Stomach smooth muscle (tissue), 2 donors: Measurements from ENCODE around the gene PPP1R15B.

Source experiments
- H3K27ac ChIP-seq: one replicate; pipeline ENCODE4 v1.7.0; 2013; ENCODE audit warnings: mild to moderate bottlenecking, low read length, inconsistent platforms
- H3K27me3 ChIP-seq, 2 donors: one replicate each; pipeline ENCODE4 v1.7.0; 2013; ENCODE audit warnings: low read length in 2 of 2; ENCODE audit not compliant: insufficient read depth in 2 of 2, control insufficient read depth in 1 of 2
- H3K36me3 ChIP-seq, 2 donors: one replicate each; pipeline ENCODE4 v1.7.0; 2013; ENCODE audit warnings: low read length in 2 of 2; ENCODE audit not compliant: control insufficient read depth in 2 of 2, insufficient read depth in 2 of 2
- H3K4me1 ChIP-seq: one replicate; pipeline ENCODE4 v1.7.0; 2013; ENCODE audit warnings: low read length; ENCODE audit not compliant: control insufficient read depth, insufficient read depth
- H3K4me3 ChIP-seq, 2 donors: one replicate each; pipeline ENCODE4 v1.7.0; 2013; ENCODE audit warnings: low read length in 2 of 2
- H3K9ac ChIP-seq, 2 donors: one replicate each; pipeline ENCODE4 v1.7.0; 2013; ENCODE audit warnings: low read length in 2 of 2, mild to moderate bottlenecking in 1 of 2
- H3K9me3 ChIP-seq, 2 donors: one replicate each; pipeline ENCODE4 v1.7.0; 2013; ENCODE audit warnings: low read length in 2 of 2; ENCODE audit not compliant: control insufficient read depth in 2 of 2
- donor health status: healthy.
- donor health status: Pancreatic carcinoma.

Gene PPP1R15B

DNA sequence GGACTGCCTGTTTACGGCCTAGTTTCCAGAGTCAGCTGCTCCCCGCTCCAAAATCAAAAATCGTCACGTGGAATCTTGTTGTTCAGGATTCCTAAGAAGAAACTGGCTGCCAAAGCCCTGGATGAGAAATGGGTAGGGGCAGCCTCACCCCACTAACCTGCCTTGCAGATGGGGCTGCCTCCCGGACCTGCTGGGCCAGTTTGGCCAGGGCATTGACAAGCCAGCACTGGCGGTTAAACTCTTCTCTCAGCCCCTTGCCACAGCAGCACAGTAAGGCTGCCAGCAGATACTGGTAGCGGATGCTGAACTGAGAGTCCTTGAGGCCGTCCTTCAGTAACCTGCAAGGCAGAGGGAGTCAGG, 31.6 kb upstream of the PPP1R15B start:
- Histone ChIP-seq H3K4me3 (no peak overlapping the region), H3K9ac (no peak overlapping the region), H3K27ac (no peak overlapping the region), H3K27me3 (no peaks in the 10 kb centered on the region), H3K36me3 (peaks cover 26 to 46% of the 10 kb centered on the region in 2 donors), H3K9me3 (no peaks in the 10 kb centered on the region), H3K4me1 (peaks cover 52% of the 10 kb centered on the region)

DNA sequence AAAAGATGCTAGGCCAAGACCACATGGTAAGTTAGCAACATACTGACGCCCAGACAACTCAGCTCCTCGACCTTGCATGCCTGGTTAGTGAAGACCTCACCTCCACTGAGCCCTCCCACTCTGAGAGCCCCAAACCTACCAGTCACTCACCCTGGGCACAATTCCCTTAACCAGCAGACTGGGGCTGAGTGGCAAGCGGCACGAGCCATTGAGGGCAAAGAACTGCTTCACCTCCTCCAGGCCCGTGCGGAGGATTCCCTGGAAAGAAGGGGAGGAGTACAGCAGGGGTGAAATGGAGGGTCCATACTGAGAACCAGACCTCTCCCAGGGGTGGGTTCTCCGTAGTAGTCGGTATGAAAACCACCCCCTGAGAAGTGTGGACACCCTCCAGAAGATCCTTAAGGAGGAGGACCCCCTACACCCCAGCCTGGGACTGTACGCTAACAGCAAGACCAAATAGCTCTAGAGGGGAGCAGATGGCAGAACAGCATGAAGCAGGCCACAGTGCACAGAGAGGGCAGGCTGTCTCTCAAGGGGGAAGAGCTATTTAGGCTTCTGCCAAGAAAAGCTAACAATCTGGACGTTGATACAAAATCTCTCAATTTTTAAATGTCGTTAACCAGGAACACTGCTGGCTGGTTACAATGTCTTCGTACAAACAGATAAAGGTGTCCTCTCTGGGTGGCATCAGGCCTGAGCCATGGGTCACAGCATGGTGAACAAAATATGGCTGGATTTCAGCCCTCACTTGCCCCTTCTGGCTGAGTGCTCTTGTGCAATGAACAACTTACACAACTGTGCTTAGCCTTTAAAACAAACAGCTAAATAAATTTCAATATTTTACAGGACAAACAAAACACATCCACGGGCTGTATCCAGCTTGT, 31.0 kb upstream of the PPP1R15B start:
- Histone ChIP-seq H3K27ac (peak overlapping the region; percentile 76), H3K9ac (no peak overlapping the region), H3K4me1 (peaks cover 58% of the 10 kb centered on the region)

DNA sequence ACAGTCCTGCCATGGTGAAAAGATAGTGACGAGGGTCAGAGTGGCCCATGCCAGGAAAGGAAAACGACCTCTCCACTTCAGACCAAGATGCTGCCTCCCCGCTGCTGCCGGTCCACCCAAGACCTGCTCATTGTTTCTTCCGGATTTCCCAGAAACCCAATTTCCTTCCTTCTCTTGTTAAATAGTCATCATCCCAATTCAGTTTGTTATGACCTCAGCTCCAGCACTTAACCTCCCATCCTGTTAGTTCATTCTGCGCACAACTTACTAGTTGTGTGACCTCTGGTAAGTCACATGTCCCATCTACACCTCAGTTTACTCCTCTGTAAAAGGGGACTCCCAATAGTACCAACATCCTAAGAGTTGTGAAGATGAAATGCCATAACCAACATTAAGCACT, 29.9 kb upstream of the PPP1R15B start:
- Histone ChIP-seq H3K4me3 (no peak overlapping the region), H3K4me1 (peaks cover 50% of the 10 kb centered on the region), H3K9me3 (no peaks in the 10 kb centered on the region), H3K36me3 (peaks cover 26 to 44% of the 10 kb centered on the region in 2 donors), H3K27me3 (no peaks in the 10 kb centered on the region), H3K9ac (no peak overlapping the region), H3K27ac (peak overlapping the region; percentile 76)

More for the DNA sequence above, 31.0 kb upstream of the PPP1R15B start:
- Histone ChIP-seq H3K36me3 (peaks cover 26 to 44% of the 10 kb centered on the region in 2 donors), H3K9me3 (no peaks in the 10 kb centered on the region), H3K27me3 (no peaks in the 10 kb centered on the region), H3K4me3 (no peak overlapping the region)

DNA sequence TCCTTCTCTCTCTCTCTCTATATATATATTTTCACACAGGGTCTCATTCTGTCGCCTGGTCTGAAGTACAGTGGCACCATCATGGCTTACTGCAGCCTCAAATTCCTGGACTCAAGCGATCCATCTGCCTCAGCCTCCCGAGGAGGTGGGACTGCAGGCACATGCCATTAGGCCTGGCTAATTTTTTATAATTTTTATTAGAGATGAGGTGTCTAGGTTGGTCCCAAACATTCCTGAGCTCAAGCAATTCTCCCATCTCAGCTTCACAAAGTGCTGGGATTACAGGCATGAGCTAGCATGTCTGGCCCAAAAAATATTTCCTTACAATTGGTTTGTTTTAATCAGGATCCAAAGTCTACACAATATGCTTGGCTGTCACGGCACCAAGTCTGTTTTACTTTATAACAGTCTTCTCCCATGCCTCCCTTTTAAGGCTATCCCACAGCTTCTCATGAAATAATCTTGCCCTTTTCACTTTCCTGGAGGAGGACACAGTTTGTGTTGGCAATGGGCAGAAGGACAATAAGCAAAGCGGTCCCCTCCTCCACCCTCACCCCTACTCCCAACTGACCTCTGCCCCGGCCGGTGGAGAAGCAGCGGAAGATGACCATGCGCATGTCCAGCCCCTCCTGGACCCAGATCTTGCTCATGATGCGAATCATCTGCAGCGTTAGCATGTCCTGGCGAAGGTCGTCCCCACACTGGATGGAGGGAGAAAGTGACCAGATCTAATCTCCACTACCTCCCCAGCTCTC, 28.2 kb upstream of the PPP1R15B start:
- peak overlapping the region in 1 of 2 donors; percentile 29 for H3K4me3 ChIP-seq
- H3K27me3 ChIP-seq: no peaks in the 10 kb centered on the region
- peaks cover 50% of the 10 kb centered on the region for H3K4me1 ChIP-seq
- H3K27ac ChIP-seq: peak overlapping the region; percentile 70
- H3K36me3 ChIP-seq: peaks cover 26 to 40% of the 10 kb centered on the region in 2 donors
- no peak overlapping the region for H3K9ac ChIP-seq
- H3K9me3 ChIP-seq: no peaks in the 10 kb centered on the region

DNA sequence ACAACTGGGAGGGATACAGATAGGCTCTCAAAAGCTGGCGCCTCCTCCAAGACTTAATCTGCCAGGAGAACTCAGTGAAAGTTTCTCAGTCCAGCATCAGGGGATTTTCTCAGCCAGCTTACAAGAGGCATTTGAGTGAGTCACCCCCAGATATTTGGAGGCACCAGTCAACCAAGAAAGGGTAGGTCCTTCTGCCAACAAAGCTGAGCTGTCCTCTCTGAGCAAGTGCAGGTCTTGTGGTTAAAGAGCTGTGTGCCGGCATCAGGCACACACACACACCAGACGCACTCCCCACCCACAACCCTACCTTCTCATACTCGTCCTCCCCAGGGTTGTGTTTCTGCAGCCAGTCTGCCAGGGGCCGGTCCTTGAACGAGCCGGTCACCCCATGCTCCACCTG, 27.0 kb upstream of the PPP1R15B start:
- Histone ChIP-seq H3K27ac (peak overlapping the region; percentile 70), H3K4me3 (peak overlapping the region in 1 of 2 donors; percentile 29), H3K4me1 (peaks cover 54% of the 10 kb centered on the region), H3K9me3 (no peaks in the 10 kb centered on the region), H3K27me3 (no peaks in the 10 kb centered on the region), H3K36me3 (peaks cover 31 to 39% of the 10 kb centered on the region in 2 donors), H3K9ac (peak overlapping the region; percentile 39 to 42)

DNA sequence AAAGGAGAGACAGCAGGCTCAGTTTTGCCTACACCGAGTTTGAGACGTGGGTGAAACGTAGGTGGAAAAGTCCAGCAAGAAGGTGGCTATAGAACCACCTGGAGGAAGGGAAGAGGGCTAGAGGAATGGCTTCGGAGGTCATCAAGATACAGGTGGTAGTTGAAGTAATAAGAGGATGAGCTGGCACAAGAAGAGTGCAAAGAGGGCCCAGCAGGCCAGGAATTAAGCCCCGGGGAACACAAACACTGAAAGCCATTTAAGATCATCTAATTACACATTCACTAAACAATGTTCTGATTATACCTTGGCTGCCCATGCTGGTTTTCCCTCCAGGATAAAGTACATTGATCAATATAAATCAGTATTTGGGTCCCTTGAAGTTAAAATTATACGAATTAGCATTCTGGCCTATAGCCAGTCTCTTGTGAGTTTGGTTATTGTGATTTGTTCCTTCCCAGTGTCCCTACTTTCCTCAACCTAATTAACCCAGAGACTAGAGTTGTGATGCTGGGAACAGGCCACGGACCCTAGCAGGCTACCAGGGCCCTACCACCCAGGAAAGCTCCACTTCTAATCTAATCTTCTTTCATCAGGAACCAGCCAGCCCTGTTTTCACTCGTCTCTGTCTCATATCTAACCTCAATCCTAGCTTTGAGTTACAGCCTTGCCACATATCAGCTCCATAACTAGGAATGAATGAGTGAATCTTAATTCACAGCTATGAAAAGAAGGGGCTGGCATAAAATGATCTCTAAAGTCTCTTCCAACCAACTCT, 26.4 kb upstream of the PPP1R15B start:
- H3K4me1 ChIP-seq: peaks cover 54% of the 10 kb centered on the region
- H3K9ac ChIP-seq: peak overlapping the region; percentile 35 to 37
- H3K4me3 ChIP-seq: no peak overlapping the region
- H3K36me3 ChIP-seq: peaks cover 31 to 39% of the 10 kb centered on the region in 2 donors
- H3K27ac ChIP-seq: peak overlapping the region; percentile 70
- H3K9me3 ChIP-seq: no peaks in the 10 kb centered on the region
- no peaks in the 10 kb centered on the region for H3K27me3 ChIP-seq

DNA sequence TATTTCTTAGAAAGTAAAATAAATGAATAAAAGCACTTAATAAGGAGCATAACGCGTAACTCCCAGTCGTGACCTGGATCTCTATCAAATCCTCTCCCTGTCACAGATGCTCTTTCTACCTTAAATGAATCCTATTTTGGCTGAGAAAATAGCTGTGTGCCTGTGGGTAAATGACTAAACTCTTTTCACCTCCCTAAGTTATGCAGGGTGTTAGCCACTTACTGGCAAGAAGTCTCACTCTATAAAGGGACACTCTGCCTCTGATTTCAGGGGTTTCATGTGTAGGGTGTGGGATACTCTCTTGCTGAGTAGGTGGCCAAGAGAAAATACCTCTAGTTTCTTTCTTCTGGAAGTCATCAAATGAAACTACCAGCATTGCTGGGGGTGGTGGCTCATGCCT, 24.3 kb upstream of the PPP1R15B start:
- H3K4me3 ChIP-seq: no peak overlapping the region

DNA sequence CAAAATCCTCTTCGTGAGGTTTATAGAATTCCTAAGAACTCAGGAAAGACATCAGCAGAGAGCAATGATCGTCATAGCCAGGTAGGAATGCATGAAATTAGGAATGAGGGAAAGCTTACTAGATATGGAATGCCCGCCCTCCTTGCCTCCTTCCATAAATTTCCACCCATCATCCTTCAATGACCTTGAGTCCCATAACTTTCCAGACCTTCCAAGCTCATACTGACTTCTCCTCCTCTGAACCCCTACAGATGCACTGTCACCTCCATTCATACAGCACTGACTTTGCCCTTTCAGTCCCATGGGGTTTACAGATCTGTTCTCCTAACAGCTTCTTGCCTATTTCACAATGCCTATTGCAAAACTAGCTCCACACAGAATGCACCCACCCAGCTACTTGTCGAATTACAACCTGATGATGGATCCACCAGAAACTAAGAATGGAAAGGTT, 23.8 kb upstream of the PPP1R15B start:
- no peaks in the 10 kb centered on the region for H3K9me3 ChIP-seq
- H3K4me3 ChIP-seq: no peak overlapping the region
- peaks cover 46% of the 10 kb centered on the region for H3K4me1 ChIP-seq
- no peaks in the 10 kb centered on the region for H3K27me3 ChIP-seq
- H3K27ac ChIP-seq: peak overlapping the region; percentile 55
- H3K9ac ChIP-seq: no peak overlapping the region
- H3K36me3 ChIP-seq: peaks cover 23 to 33% of the 10 kb centered on the region in 2 donors

More for the DNA sequence above, 24.3 kb upstream of the PPP1R15B start:
- Histone ChIP-seq H3K9me3 (no peaks in the 10 kb centered on the region), H3K27ac (peak overlapping the region; percentile 55), H3K4me1 (peaks cover 47% of the 10 kb centered on the region), H3K36me3 (peaks cover 23 to 33% of the 10 kb centered on the region in 2 donors), H3K27me3 (no peaks in the 10 kb centered on the region), H3K9ac (no peak overlapping the region)

DNA sequence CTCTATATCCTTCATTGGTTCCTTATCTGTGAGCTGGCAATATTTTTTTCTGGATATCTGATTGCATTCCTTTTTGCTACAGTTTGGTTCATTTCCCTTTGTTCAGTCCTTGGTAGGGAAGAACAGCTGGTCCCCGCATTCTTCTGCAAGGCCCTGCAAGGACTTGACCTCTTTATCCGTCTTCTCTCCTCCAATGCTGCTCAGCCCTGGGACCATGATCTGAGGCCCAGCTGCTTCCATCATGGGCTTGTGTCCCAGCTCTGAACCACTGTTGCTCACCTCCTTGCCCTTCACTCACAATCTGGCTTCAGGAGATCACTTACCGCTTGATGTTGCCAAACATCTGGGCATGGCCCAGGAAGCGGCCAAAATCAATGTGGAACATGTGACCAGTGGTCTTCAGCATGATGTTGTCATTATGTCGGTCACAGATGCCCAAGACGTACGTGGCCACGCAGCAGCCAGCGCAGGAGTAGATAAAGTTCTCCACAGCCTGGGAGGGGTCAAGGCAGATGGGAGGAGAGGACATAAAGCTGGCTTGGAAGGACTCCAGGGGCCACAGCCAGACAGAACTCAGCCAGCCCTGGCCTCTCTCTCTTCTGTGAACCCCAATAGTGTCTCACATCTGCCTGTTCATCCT, 22.6 kb upstream of the PPP1R15B start:
- Histone ChIP-seq H3K27ac (peak overlapping the region; percentile 55), H3K9ac (no peak overlapping the region), H3K27me3 (no peaks in the 10 kb centered on the region), H3K4me3 (no peak overlapping the region), H3K4me1 (peaks cover 34% of the 10 kb centered on the region), H3K36me3 (peaks cover 26 to 33% of the 10 kb centered on the region in 2 donors), H3K9me3 (no peaks in the 10 kb centered on the region)

DNA sequence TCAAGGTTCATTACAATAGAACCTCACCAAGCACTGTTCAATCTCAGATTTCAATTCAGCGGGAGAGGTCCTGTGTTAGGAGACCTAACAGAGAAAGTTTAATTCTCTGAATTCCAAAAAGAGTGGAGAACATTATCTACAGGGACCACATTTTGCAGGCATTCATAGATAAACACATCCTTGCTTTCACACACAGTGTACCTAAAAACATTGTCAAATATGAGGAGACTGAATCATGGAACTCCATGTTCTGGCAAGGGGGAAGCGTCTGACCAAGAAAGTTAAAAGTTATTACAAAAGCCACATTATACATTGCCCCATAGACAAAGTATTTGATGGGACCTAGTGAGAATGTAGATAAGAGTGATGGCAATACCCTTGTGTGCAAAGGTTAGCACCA, 21.1 kb upstream of the PPP1R15B start:
- peaks cover 26 to 38% of the 10 kb centered on the region in 2 donors for H3K36me3 ChIP-seq
- no peaks in the 10 kb centered on the region for H3K9me3 ChIP-seq
- peaks cover 21% of the 10 kb centered on the region for H3K4me1 ChIP-seq
- H3K27ac ChIP-seq: peak overlapping the region; percentile 31
- H3K4me3 ChIP-seq: no peak overlapping the region
- H3K9ac ChIP-seq: no peak overlapping the region
- H3K27me3 ChIP-seq: no peaks in the 10 kb centered on the region
